NOMO-1 (cell line): ENCODE measurements around the gene UNC5A.
A peak's percentile ranks its signal among the peaks of the same experiment; 100 is the strongest.

Source experiments
- DNase-seq, 2 experiments: peaks; one replicate each; lab custom pipeline; 2025; ENCODE audit not compliant: unreplicated experiment in 2 of 2; lab: John Stamatoyannopoulos, UW

The UNC5A gene

GRCh38 chr5:176889321-176890280 is 79.2 kb downstream of the UNC5A start:
- no peak for DNase-seq

GRCh38 chr5:176890455-176891330 is 80.3 kb downstream of the UNC5A start:
- DNase-seq: no peak

GRCh38 chr5:176891331-176891958 is 81.1 kb downstream of the UNC5A start:
- no peak for DNase-seq

GRCh38 chr5:176892663-176893062 is 82.3 kb downstream of the UNC5A start:
- DNase-seq: no peak

- no peak for DNase-seq
Observed at GRCh38 chr5:176894298-176894697, 83.9 kb downstream of the UNC5A start.

- no peak for DNase-seq
Observed at GRCh38 chr5:176895831-176896230, 85.5 kb downstream of the UNC5A start.

- no peak for DNase-seq
Observed at GRCh38 chr5:176897263-176897662, 86.9 kb downstream of the UNC5A start.

GRCh38 chr5:176899296-176899891 is 89.0 kb downstream of the UNC5A start, which contains the start of gene HK3:
TSS of gene HK3 (minus strand) at chr5:176899346. CDS start at chr5:176896159, 3,187 bp downstream.
- DNase-seq: peak; percentile 81 to 91

GRCh38 chr5:176899946-176900779 is 89.8 kb downstream of the UNC5A start:
- no peak for DNase-seq

GRCh38 chr5:176900780-176901204 is 90.4 kb downstream of the UNC5A start:
- DNase-seq: no peak

- peak; percentile 67 to 78 for DNase-seq
Observed at GRCh38 chr5:176901260-176902101, 91.1 kb downstream of the UNC5A start.

GRCh38 chr5:176902102-176902814 is 91.9 kb downstream of the UNC5A start:
- no peak for DNase-seq

GRCh38 chr5:176902911-176903664 is 92.7 kb downstream of the UNC5A start:
- DNase-seq: no peak

GRCh38 chr5:176904276-176904675 is 93.9 kb downstream of the UNC5A start:
- DNase-seq: no peak

- DNase-seq: no peak
Observed at GRCh38 chr5:176906126-176906525, 95.8 kb downstream of the UNC5A start.

GRCh38 chr5:176906796-176907195 is 96.4 kb downstream of the UNC5A start:
- DNase-seq: no peak

- peak; percentile 33 to 84 for DNase-seq
Observed at GRCh38 chr5:176908675-176909368, 98.5 kb downstream of the UNC5A start.
